ENCODE measurements around the gene GPATCH4.
A peak's percentile ranks its signal among the peaks of the same experiment; 100 is the strongest.
"Not testable (repeated sequence)": the region's sequence is repeated elsewhere in the genome, so short reads cannot be mapped to it uniquely, and the experiment has no call there.

GPATCH4 gene

GRCh38 chr1:156574039-156574633 lies 27.1 kb downstream of the GPATCH4 start:
- no peak for DNase-seq (ENCODE audit: low spot score)

- no peak for DNase-seq (ENCODE audit: low spot score)
Measured at GRCh38 chr1:156572663-156573018, 28.6 kb downstream of the GPATCH4 start.

GRCh38 chr1:156571919-156572662 lies 29.2 kb downstream of the GPATCH4 start, which contains the start of gene IQGAP3:
TSS of gene IQGAP3 (minus strand) at chr1:156572565. CDS start at chr1:156572529, 36 bp downstream.
- peak; percentile 95 for DNase-seq (ENCODE audit: low spot score)

- no peak for DNase-seq (ENCODE audit: low spot score)
Measured at GRCh38 chr1:156571261-156571852, 29.9 kb downstream of the GPATCH4 start.

- no peak for DNase-seq (ENCODE audit: low spot score)
Measured at GRCh38 chr1:156566436-156566835, 34.8 kb downstream of the GPATCH4 start.

- DNase-seq (ENCODE audit: low spot score) = no peak
Measured at GRCh38 chr1:156565519-156565918, 35.8 kb downstream of the GPATCH4 start.

- no peak for DNase-seq (ENCODE audit: low spot score)
Measured at GRCh38 chr1:156560585-156561163, 40.6 kb downstream of the GPATCH4 start.

- DNase-seq (ENCODE audit: low spot score) = no peak
Measured at GRCh38 chr1:156559797-156560385, 41.4 kb downstream of the GPATCH4 start.

- DNase-seq (ENCODE audit: low spot score) = no peak
Measured at GRCh38 chr1:156559086-156559796, 42.0 kb downstream of the GPATCH4 start.

- DNase-seq (ENCODE audit: low spot score) = no peak
Measured at GRCh38 chr1:156556354-156556753, 44.9 kb downstream of the GPATCH4 start.

- no peak for DNase-seq (ENCODE audit: low spot score)
Measured at GRCh38 chr1:156555715-156556114, 45.6 kb downstream of the GPATCH4 start.

GRCh38 chr1:156554971-156555370 lies 46.3 kb downstream of the GPATCH4 start:
- DNase-seq (ENCODE audit: low spot score) = no peak

GRCh38 chr1:156553860-156554485 lies 47.3 kb downstream of the GPATCH4 start:
- no peak for DNase-seq (ENCODE audit: low spot score)

- not testable (repeated sequence) for DNase-seq (ENCODE audit: low spot score)
Measured at GRCh38 chr1:156552937-156553336, 48.3 kb downstream of the GPATCH4 start.

GRCh38 chr1:156552518-156552917 lies 48.8 kb downstream of the GPATCH4 start:
- no peak for DNase-seq (ENCODE audit: low spot score)

- no peak for DNase-seq (ENCODE audit: low spot score)
Measured at GRCh38 chr1:156551869-156552268, 49.4 kb downstream of the GPATCH4 start.

- no peak for DNase-seq (ENCODE audit: low spot score)
Measured at GRCh38 chr1:156551066-156551643, 50.1 kb downstream of the GPATCH4 start.

GRCh38 chr1:156550346-156550745 lies 50.9 kb downstream of the GPATCH4 start:
- no peak for DNase-seq (ENCODE audit: low spot score)

- DNase-seq (ENCODE audit: low spot score) = no peak
Measured at GRCh38 chr1:156549831-156550230, 51.4 kb downstream of the GPATCH4 start.

GRCh38 chr1:156549390-156549789 lies 51.9 kb downstream of the GPATCH4 start:
- no peak for DNase-seq (ENCODE audit: low spot score)

GRCh38 chr1:156547982-156548381 lies 53.3 kb downstream of the GPATCH4 start:
- no peak for DNase-seq (ENCODE audit: low spot score)
